ENCODE results near the gene STK40. TPM values are rescaled to one million over a fixed set of nuclear protein-coding genes. Genes with fewer than 3 reads are reported as not detected.

STK40 gene
- total RNA-seq, 1 experiment from 2014 or later, result 10.0 TPM

DNA sequence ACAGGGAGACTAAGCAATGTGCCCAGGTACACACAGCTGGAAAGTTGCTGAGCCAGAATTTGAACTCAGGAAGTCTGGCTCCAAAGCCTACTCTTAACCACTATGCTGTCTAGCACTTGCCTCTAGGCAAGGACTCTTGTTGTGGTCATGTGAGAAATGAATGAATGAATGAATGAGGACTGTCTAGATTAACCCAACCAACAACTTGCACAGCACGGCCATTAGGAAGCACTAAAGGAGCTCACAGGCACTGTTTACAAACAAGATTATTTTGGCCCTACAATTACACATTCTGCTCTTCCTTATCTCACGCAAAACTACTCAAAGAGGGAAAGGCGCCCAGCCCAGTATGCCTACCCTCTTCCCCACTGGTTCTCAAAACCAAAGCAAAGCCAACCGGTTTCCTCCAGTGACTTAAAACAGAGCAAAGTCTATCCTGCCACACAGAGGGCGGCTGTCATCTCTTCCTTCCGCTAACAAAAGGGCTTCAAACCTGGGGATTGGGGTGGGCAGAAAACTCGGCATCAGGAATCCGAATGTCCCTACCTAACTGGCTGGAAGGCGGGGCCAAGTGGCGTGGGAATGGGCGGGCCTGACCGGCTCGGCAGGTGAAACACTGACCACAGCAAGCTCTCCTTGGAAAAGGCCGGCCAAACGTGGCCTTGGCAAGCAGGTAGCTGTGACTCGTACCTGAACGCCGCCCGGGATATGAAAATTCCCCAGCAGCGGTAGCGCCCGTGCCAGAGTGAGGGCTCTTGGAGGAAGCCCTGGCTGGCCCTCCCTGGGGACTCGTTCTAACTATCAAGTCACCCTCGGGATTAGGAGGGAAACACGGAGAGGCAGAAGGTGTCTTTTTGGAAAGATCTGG is 948 bp downstream of the STK40 start:
- peaks cover 13% of the 10 kb centered on the region for H3K36me3 ChIP-seq
- DNase-seq, result peak; percentile 24
- peak overlapping the region; percentile 86 for H3K4me3 ChIP-seq
- no peaks in the 10 kb centered on the region for H3K27me3 ChIP-seq
- no peaks in the 10 kb centered on the region for H3K9me3 ChIP-seq

GRCh38 chr1:36383240-36383639 is 2.5 kb downstream of the STK40 start:
- H3K4me3 ChIP-seq, result no peak overlapping the region
- no peak for DNase-seq
- no peaks in the 10 kb centered on the region for H3K27me3 ChIP-seq
- no peaks in the 10 kb centered on the region for H3K9me3 ChIP-seq
- H3K36me3 ChIP-seq, result peaks cover 15% of the 10 kb centered on the region

- H3K27me3 ChIP-seq, result no peaks in the 10 kb centered on the region
- no peak overlapping the region for H3K4me3 ChIP-seq
- peaks cover 15% of the 10 kb centered on the region for H3K36me3 ChIP-seq
- no peaks in the 10 kb centered on the region for H3K9me3 ChIP-seq
- no peak for DNase-seq
These were observed 3.1 kb downstream of the STK40 start for GRCh38 chr1:36382669-36383068.

DNA sequence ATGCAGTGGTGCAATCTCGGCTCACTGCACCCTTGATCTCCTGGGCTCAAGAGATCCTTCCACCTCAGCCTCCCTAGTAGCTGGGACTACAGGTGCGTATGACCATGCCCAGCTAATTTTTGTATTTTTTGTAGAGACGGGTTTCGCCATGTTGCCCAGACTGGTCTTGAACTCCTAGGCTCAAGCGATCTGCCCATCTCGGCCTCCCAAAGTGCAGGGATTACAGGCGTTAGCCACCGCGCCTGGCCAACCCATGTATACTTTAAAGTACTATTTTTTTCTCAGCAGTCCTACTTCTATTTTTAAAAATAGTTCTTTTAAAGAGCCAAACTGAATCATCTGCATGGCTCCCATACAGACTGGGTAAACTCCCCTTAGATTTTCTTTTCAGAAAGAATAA is 3.5 kb downstream of the STK40 start:
- no peaks in the 10 kb centered on the region for H3K9me3 ChIP-seq
- no peak overlapping the region for H3K4me3 ChIP-seq
- H3K36me3 ChIP-seq, result peaks cover 15% of the 10 kb centered on the region
- no peaks in the 10 kb centered on the region for H3K27me3 ChIP-seq
- no peak for DNase-seq

DNA sequence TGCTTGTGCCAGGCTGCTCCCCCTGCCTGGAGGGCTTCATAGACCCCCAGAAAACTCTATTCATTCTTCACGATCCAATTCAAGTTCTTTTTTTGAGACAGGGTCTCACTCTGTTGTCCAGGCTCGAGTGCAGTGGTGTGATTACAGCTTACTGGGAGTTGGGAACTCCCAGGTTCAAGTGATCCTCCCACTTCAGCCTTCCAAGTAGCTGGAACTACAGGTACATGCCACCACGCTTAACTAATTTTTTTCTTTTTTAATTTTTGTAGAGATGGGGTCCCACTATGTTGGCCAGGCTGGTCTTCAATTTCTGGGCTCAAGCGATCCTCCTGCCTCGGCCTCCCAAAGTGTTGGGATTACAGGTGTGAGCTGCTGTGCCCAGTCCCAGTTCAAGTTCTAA is 4.3 kb downstream of the STK40 start:
- Histone ChIP-seq H3K4me3 (no peak overlapping the region), H3K36me3 (peaks cover 15% of the 10 kb centered on the region), H3K27me3 (no peaks in the 10 kb centered on the region), H3K9me3 (no peaks in the 10 kb centered on the region)
- DNase-seq, result no peak

DNA sequence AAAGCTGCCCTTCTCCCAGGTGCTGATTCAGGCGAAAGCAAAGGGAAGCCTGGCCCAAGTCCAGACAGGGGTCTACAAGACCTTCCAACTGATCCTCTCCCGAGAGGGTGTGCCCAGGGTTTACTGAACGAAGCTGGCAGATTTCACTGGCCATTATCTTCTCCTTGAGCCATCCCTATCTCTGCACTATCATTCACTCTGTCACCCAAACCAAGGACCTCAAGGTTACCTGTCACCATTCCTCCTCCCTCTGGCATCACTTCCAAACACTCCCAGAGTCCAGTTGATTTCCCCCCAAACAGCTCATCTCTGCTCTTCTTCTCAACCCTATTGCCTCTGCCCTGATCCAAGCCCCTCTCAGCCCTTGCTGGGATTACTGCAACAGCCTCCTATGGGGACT is 4.9 kb downstream of the STK40 start:
- no peaks in the 10 kb centered on the region for H3K9me3 ChIP-seq
- H3K27me3 ChIP-seq, result no peaks in the 10 kb centered on the region
- DNase-seq, result no peak
- H3K4me3 ChIP-seq, result no peak overlapping the region
- peaks cover 15% of the 10 kb centered on the region for H3K36me3 ChIP-seq

GRCh38 chr1:36380143-36380619 is 5.5 kb downstream of the STK40 start:
- Histone ChIP-seq H3K4me3 (no peak overlapping the region), H3K36me3 (peaks cover 15% of the 10 kb centered on the region), H3K9me3 (no peaks in the 10 kb centered on the region), H3K27me3 (no peaks in the 10 kb centered on the region)
- DNase-seq, result no peak

- Histone ChIP-seq H3K36me3 (peaks cover 13% of the 10 kb centered on the region), H3K4me3 (no peak overlapping the region), H3K9me3 (no peaks in the 10 kb centered on the region), H3K27me3 (no peaks in the 10 kb centered on the region)
- no peak for DNase-seq
These were observed 7.8 kb downstream of the STK40 start for GRCh38 chr1:36377791-36378492.

DNA sequence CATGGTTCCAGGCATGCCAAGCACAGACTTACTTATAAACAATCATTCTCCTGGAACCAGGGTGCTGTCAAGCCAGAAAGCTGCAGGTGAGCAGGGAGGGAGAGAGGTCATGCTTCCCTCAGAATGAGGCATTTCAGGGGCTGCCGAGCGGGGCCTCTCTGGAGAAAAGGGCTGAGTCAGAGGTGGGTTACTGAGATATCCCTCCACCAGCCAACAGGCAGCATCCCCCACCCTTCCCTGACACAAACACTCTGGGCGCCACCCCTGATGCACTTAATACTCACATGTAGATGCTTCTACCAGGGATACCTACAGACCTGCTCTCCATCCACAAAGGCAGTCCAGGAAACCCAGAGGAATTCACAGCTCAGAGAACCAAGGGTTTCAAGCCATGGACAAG is 13.1 kb downstream of the STK40 start:
- Histone ChIP-seq H3K9me3 (no peaks in the 10 kb centered on the region), H3K4me3 (no peak overlapping the region), H3K27me3 (no peaks in the 10 kb centered on the region), H3K36me3 (peaks cover 27% of the 10 kb centered on the region)
- DNase-seq, result no peak

- peaks cover 41% of the 10 kb centered on the region for H3K36me3 ChIP-seq
- no peaks in the 10 kb centered on the region for H3K27me3 ChIP-seq
These were observed 16.5 kb downstream of the STK40 start for GRCh38 chr1:36369061-36369861.

GRCh38 chr1:36367798-36368197 is 17.9 kb downstream of the STK40 start:
- H3K27me3 ChIP-seq, result no peaks in the 10 kb centered on the region
- peaks cover 43% of the 10 kb centered on the region for H3K36me3 ChIP-seq
- H3K9me3 ChIP-seq, result no peaks in the 10 kb centered on the region
- H3K4me3 ChIP-seq, result no peak overlapping the region
- no peak for DNase-seq

More at GRCh38 chr1:36369061-36369861, 16.5 kb downstream of the STK40 start:
- Histone ChIP-seq H3K9me3 (no peaks in the 10 kb centered on the region), H3K4me3 (no peak overlapping the region)
- peak; percentile 50 for DNase-seq

DNA sequence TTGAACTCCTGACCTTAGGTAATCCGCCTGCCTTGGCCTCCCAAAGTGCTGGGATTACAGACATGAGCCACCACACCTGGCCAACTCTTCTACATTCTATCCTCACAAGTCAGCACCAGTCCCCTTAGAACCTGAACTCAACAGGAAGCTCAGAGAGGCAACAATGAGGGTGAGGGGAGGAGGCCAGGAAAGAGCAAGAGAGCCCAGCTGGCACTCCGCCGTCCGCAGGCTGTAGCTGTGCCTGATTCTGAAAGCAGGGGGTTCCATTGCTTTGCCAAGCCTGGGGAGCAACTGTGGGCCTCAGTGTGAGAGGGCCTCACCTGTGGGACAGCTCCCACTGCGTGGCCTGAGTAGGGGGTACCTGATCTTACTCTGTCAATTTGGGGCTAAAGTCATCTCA is 18.7 kb downstream of the STK40 start:
- Histone ChIP-seq H3K4me3 (no peak overlapping the region), H3K36me3 (peaks cover 46% of the 10 kb centered on the region), H3K27me3 (no peaks in the 10 kb centered on the region), H3K9me3 (no peaks in the 10 kb centered on the region)
- DNase-seq, result no peak

DNA sequence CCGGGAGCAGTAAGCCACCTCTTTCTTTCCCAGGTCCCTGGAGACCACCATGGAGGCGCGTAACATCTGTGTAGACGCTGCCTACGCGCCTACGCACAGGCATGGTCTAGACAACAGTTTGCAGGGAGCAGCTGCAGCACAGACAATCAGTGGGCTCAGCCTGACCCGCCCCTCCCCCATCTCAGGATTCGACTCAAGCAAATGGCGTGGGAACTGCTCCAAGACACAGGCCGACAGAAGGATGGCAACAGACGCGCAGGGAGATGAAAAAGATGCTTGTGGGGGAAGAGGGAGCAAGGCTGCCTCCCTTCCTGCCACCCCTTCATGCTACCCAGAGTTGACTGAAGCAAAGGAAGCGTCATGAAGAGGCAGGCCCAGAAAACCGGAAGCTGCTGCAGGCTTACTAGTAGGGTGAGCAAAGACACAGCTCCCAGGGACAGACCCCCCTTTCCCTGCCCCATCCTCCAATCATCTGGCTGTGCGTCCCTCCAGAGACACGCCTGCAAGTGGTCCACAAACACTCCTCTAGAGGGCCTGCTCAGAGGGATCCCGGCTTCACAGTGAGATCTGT is 19.5 kb downstream of the STK40 start:
- H3K27me3 ChIP-seq, result no peaks in the 10 kb centered on the region
- DNase-seq, result no peak
- peaks cover 42% of the 10 kb centered on the region for H3K36me3 ChIP-seq
- no peak overlapping the region for H3K4me3 ChIP-seq
- H3K9me3 ChIP-seq, result no peaks in the 10 kb centered on the region

DNA sequence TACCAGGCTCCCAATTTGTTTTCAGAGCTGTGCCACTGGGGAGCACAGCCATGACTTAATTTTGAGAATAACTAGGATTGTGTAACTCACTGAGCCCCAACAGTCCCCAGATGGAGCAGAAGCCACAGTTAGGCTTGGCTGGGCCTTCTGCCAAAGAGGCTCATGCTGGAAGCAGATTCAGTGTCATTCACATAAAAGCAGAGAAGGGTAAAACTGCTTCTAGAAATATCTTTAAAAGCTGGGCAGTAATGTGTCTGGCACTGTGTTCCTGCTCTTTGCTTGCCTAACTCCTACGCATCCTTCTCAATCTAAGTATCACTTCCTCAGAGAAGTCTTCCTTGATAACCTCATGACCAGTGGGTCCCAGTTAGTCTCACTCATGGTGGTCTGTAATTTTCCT is 20.3 kb downstream of the STK40 start:
- Histone ChIP-seq H3K9me3 (no peaks in the 10 kb centered on the region), H3K4me3 (no peak overlapping the region), H3K36me3 (peaks cover 42% of the 10 kb centered on the region), H3K27me3 (no peaks in the 10 kb centered on the region)
- DNase-seq, result no peak

GRCh38 chr1:36359911-36360550 is 25.7 kb downstream of the STK40 start:
- Histone ChIP-seq H3K27me3 (no peaks in the 10 kb centered on the region), H3K9me3 (no peaks in the 10 kb centered on the region), H3K4me3 (no peak overlapping the region), H3K36me3 (peaks cover 56% of the 10 kb centered on the region)
- DNase-seq, result peak; percentile 58

DNA sequence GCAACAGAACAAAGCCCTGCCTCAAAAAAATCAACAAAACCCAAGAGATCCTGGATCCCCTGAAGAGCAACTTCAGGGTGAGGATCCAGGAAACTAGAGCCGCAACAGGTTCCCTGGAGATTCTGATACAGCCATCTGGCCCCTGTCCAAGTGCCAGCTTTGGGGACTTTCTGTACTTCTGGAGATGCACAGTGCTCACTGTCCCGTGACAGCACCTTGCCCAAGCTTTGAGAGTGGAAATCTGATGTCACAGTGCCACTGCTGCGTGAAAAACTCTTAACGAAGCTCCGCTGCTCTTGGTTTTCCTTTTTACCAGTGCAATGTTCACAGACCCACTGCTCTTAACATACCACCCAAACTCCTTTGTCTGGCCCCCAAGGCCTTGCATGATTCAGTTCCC is 26.3 kb downstream of the STK40 start:
- H3K4me3 ChIP-seq, result no peak overlapping the region
- peaks cover 61% of the 10 kb centered on the region for H3K36me3 ChIP-seq
- no peak for DNase-seq
- no peaks in the 10 kb centered on the region for H3K27me3 ChIP-seq
- no peaks in the 10 kb centered on the region for H3K9me3 ChIP-seq

Measured in MG63 (cell line).